Thyroid gland (tissue), 4 donors: ENCODE results near the gene PRSS21.

Experiments used
- POLR2A ChIP-seq, 2 donors: fragments of 450-650 bp; IDR thresholded peaks; one replicate each; pipeline ENCODE4 v1.6.1; 2017; ENCODE audit warnings: antibody characterized with exemption in 2 of 2, mild to moderate bottlenecking in 2 of 2, moderate library complexity in 1 of 2
- TF ChIP-seq, protein P1 (sequence below), 6 experiments: fragments of 200-600 bp in 3 of 6; fragments of 450-650 bp in 3 of 6; sonication (generic) in 3 of 6; IDR thresholded peaks; one replicate each; pipeline ENCODE4 v1.5.1; 2016 to 2019; ENCODE audit warnings: antibody characterized with exemption in 6 of 6, mild to moderate bottlenecking in 2 of 6, inconsistent platforms in 1 of 6, moderate library complexity in 1 of 6

- TF ChIP-seq, protein P1, sequence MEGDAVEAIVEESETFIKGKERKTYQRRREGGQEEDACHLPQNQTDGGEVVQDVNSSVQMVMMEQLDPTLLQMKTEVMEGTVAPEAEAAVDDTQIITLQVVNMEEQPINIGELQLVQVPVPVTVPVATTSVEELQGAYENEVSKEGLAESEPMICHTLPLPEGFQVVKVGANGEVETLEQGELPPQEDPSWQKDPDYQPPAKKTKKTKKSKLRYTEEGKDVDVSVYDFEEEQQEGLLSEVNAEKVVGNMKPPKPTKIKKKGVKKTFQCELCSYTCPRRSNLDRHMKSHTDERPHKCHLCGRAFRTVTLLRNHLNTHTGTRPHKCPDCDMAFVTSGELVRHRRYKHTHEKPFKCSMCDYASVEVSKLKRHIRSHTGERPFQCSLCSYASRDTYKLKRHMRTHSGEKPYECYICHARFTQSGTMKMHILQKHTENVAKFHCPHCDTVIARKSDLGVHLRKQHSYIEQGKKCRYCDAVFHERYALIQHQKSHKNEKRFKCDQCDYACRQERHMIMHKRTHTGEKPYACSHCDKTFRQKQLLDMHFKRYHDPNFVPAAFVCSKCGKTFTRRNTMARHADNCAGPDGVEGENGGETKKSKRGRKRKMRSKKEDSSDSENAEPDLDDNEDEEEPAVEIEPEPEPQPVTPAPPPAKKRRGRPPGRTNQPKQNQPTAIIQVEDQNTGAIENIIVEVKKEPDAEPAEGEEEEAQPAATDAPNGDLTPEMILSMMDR (IDR thresholded peaks at IDR 0.05): no peak
- no peak for TF ChIP-seq POLR2A (IDR thresholded peaks at IDR 0.05)
These were observed 40.4 kb upstream of the PRSS21 start for GRCh38 chr16:2776500-2777139.
